ENCODE results near the gene TRIP11. TPM values are rescaled to one million over a fixed set of nuclear protein-coding genes. Genes with fewer than 3 reads are reported as not detected.

The TRIP11 gene
- total and polyA plus RNA-seq, 5 donors from 2014 or later = 39.8 to 55.9 (median 43.9) TPM

Other genes with a start within 250 kb of the TRIP11 start
- gene TC2N, start 172.5 kb downstream of the TRIP11 start, total RNA-seq = 138 TPM
- 100 to 1,000 TPM in 1 of 4 donors, 10 to 100 TPM in 3; 68.8 to 113 (median 93.1) TPM for gene TC2N, start 172.5 kb downstream of the TRIP11 start, polyA plus RNA-seq
- gene FBLN5, start 92.4 kb downstream of the TRIP11 start, total RNA-seq = 3.0 TPM
- 10 to 100 TPM; 10.6 to 21.9 (median 21.0) TPM for gene FBLN5, start 92.4 kb downstream of the TRIP11 start, polyA plus RNA-seq
- 28.5 TPM for gene ATXN3, start 66.5 kb upstream of the TRIP11 start, total RNA-seq
- 10 to 100 TPM; 13.1 to 21.3 (median 16.3) TPM for gene ATXN3, start 66.5 kb upstream of the TRIP11 start, polyA plus RNA-seq
- 54.8 TPM for gene NDUFB1, start 81.6 kb upstream of the TRIP11 start, total RNA-seq
- gene NDUFB1, start 81.6 kb upstream of the TRIP11 start, polyA plus RNA-seq = 100 to 1,000 TPM; 390 to 471 (median 424) TPM
- gene CPSF2, start 81.9 kb upstream of the TRIP11 start, total RNA-seq = 33.9 TPM
- 10 to 100 TPM; 34.1 to 48.8 (median 37.3) TPM for gene CPSF2, start 81.9 kb upstream of the TRIP11 start, polyA plus RNA-seq